Natural killer cell (primary cell): ENCODE results near the gene ENTPD8. TPM values are rescaled to one million over a fixed set of nuclear protein-coding genes. Genes with fewer than 3 reads are reported as not detected.
A peak's percentile ranks its signal among the peaks of the same experiment; 100 is the strongest.

ENCODE experiments used
- ATAC-seq, 3 donors: fragments of 150-1000 bp in 2 of 3; fragments of 200-7000 bp in 1 of 3; cut with Tn5 transposase; 1 replicate in 1 of 3; 2 replicates in 2 of 3; pipeline ENCODE4 v1.10.0; 2021; ENCODE audit warnings: mild to moderate bottlenecking in 2 of 3, moderate library complexity in 2 of 3
- DNase-seq, 2 donors: peaks; one replicate each; pipeline versions ENCODE4 v3.0.0 to v3.0.0-alpha.2; 2013 to 2021; ENCODE audit warnings: mixed read lengths in 1 of 2
- H3K27ac ChIP-seq: one replicate; pipeline ENCODE4 v1.5.1; 2013; ENCODE audit warnings: mild to moderate bottlenecking, low read length
- H3K27me3 ChIP-seq: one replicate; pipeline ENCODE4 v1.6.1; 2013; ENCODE audit warnings: low read length; ENCODE audit not compliant: control insufficient read depth, insufficient read depth
- H3K36me3 ChIP-seq: one replicate; pipeline ENCODE4 v1.6.1; 2013; ENCODE audit warnings: low read length; ENCODE audit not compliant: control insufficient read depth, insufficient read depth
- H3K4me1 ChIP-seq: one replicate; pipeline ENCODE4 v1.6.1; 2013; ENCODE audit warnings: low read length; ENCODE audit not compliant: control insufficient read depth, insufficient read depth
- H3K4me3 ChIP-seq: one replicate; pipeline ENCODE4 v1.5.1; 2013; ENCODE audit warnings: low read length
- H3K9me3 ChIP-seq: one replicate; pipeline ENCODE4 v1.6.1; 2013; ENCODE audit warnings: low read length; ENCODE audit not compliant: control insufficient read depth, insufficient read depth
- H3K27ac Mint-ChIP-seq, 2 donors: one replicate each; pipeline ENCODE4 v1.8.0; 2022; ENCODE audit warnings: mild to moderate bottlenecking in 2 of 2, mixed read lengths in 2 of 2, moderate library complexity in 1 of 2
- H3K27me3 Mint-ChIP-seq, 2 donors: one replicate each; pipeline ENCODE4 v1.8.0; 2022; ENCODE audit warnings: low read depth in 2 of 2, mixed read lengths in 2 of 2
- H3K36me3 Mint-ChIP-seq: one replicate; pipeline ENCODE4 v1.8.0; 2022; ENCODE audit warnings: mixed read lengths
- H3K4me1 Mint-ChIP-seq, 2 donors: one replicate each; pipeline ENCODE4 v1.8.0; 2022; ENCODE audit warnings: mixed read lengths in 2 of 2
- H3K4me3 Mint-ChIP-seq: one replicate; pipeline ENCODE4 v1.8.0; 2022; ENCODE audit warnings: mild to moderate bottlenecking, moderate library complexity, mixed read lengths
- H3K9me3 Mint-ChIP-seq, 2 donors: one replicate each; pipeline ENCODE4 v1.8.0; 2022; ENCODE audit warnings: mixed read lengths in 2 of 2
- CTCF ChIP-seq: fragments of 200-600 bp; IDR thresholded peaks from one replicate; pipeline ENCODE4 v1.8.0; 2022; ENCODE audit warnings: antibody characterized with exemption
- WGBS: methylation state at CpG from one replicate; pipeline ENCODE4 v1.1.7; 2013; ENCODE audit warnings: missing lambda C conversion rate; ENCODE audit not compliant: insufficient coverage; 5-methylcytosine and 5-hydroxymethylcytosine counted together
- intact Hi-C: fragments of 100-400 bp; cut with micrococcal nuclease; formaldehyde crosslinking; loops from one replicate; pipeline ENCODE4 v1.14.2; 2022
- total RNA-seq, 4 donors: library from RNA; stranded (reverse); fragments of 120-200 nt in 1 of 4; gene quantifications; one replicate each; pipeline versions ENCODE4 v1.2.3 to v1.2.4, GENCODE V29; 2013 to 2022

The ENTPD8 gene
- total RNA-seq, 3 donors from 2014 or later (not counting 1 experiment from before 2014, with no cell fraction given): not detected

DNA sequence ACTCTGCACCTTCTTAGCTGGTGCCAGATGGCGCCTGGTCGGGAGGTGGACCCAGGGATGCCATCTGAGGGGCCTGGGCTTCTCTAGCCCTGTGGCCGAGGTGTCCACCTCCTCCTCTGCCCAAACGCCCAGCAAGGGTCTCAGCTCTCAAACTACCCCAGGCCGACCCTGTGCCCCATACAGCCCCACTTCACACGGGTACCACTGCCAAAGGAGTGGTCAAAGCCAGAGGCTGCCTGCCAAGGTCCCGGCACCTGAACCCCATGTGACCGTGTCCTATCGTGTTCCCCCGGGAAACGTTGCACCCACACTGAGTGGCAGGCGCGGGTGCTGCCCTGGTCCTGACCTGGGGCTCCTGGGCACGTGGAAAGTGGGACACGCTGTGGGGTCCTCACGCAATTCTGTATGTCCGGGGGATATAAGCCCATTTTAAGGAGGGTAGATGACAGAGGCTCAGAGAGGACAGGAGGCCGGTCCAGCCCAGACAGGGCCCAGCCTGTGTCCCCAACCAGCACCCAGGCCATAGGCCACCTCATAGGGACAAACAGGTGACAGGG, 1.9 kb downstream of the ENTPD8 start:
- Mint-ChIP-seq H3K4me1 (peaks cover 6% of the 10 kb centered on the region in 2 donors), H3K36me3 (no peaks in the 10 kb centered on the region), H3K9me3 (no peaks in the 10 kb centered on the region), H3K4me3 (peak overlapping the region; percentile 67), H3K27me3 (peaks cover 7% of the 10 kb centered on the region in 2 donors), H3K27ac (no peak overlapping the region)
- ATAC-seq (no peak), DNase-seq (no peak)
- Histone ChIP-seq H3K36me3 (no peaks in the 10 kb centered on the region), H3K27me3 (peaks cover 6% of the 10 kb centered on the region), H3K4me3 (no peak overlapping the region), H3K9me3 (no peaks in the 10 kb centered on the region), H3K27ac (no peak overlapping the region), H3K4me1 (peaks cover 15% of the 10 kb centered on the region)
- TF ChIP-seq CTCF: no peak
- WGBS: 87% methylated on average over 18 of the region's 18 CpGs
- intact Hi-C loops: no loop called here

GRCh38 chr9:137438591-137439157, 2.5 kb downstream of the ENTPD8 start:
- DNase-seq: no peak

GRCh38 chr9:137437691-137438590, 3.2 kb downstream of the ENTPD8 start:
- H3K4me3 ChIP-seq: no peak overlapping the region
- ATAC-seq (no peak), DNase-seq (no peak)
- H3K36me3 Mint-ChIP-seq: no peaks in the 10 kb centered on the region
- H3K27me3 ChIP-seq: peaks cover 6% of the 10 kb centered on the region
- peaks cover 28% of the 10 kb centered on the region for H3K4me1 ChIP-seq
- H3K4me3 Mint-ChIP-seq: no peak overlapping the region
- no peaks in the 10 kb centered on the region for H3K9me3 Mint-ChIP-seq
- H3K27ac ChIP-seq: no peak overlapping the region
- TF ChIP-seq CTCF: no peak
- no peak overlapping the region for H3K27ac Mint-ChIP-seq
- peaks cover 6% of the 10 kb centered on the region in 2 donors for H3K4me1 Mint-ChIP-seq
- no peaks in the 10 kb centered on the region for H3K36me3 ChIP-seq
- no peaks in the 10 kb centered on the region for H3K9me3 ChIP-seq
- intact Hi-C loops: no loop called here
- peaks cover 3 to 7% of the 10 kb centered on the region in 2 donors for H3K27me3 Mint-ChIP-seq
- WGBS: 92% methylated on average over 40 of the region's 40 CpGs

More at GRCh38 chr9:137438591-137439157, 2.5 kb downstream of the ENTPD8 start:
- H3K36me3 ChIP-seq: no peaks in the 10 kb centered on the region
- no peaks in the 10 kb centered on the region for H3K9me3 ChIP-seq
- Mint-ChIP-seq H3K27me3 (peaks cover 6 to 7% of the 10 kb centered on the region in 2 donors), H3K4me3 (no peak overlapping the region), H3K9me3 (no peaks in the 10 kb centered on the region), H3K36me3 (no peaks in the 10 kb centered on the region), H3K4me1 (peaks cover 6% of the 10 kb centered on the region in 2 donors), H3K27ac (no peak overlapping the region)
- no peak overlapping the region for H3K27ac ChIP-seq
- H3K4me1 ChIP-seq: peaks cover 21% of the 10 kb centered on the region
- no peak overlapping the region for H3K4me3 ChIP-seq
- H3K27me3 ChIP-seq: peaks cover 6% of the 10 kb centered on the region
- TF ChIP-seq CTCF: no peak
- intact Hi-C loops: no loop called here
- ATAC-seq: no peak
- 87% methylated on average over 22 of the region's 22 CpGs for WGBS
